ENCODE data around the gene AP3D1. TPM values are rescaled to one million over a fixed set of nuclear protein-coding genes. Genes with fewer than 3 reads are reported as not detected.

The AP3D1 gene
- total and polyA plus RNA-seq, 9 of the 15 experiments (the other 6 are each of a cell fraction or from before 2014, with no cell fraction given), result 1.2 to 86.1 (median 35.9) TPM

- TF ChIP-seq ZBTB7A (IDR thresholded peaks at IDR 0.05; ENCODE audit: borderline replicate concordance, control insufficient read depth, low read depth, low read length) (no peak; the same call in 1 of the 2 replicates), FOXM1 (IDR thresholded peaks at IDR 0.05; ENCODE audit: low read depth) (no peak), FOXM1 (CRISPR knock-in tag; IDR thresholded peaks at IDR 0.05; ENCODE audit: low read depth) (no peak), BCL6 (CRISPR knock-in tag; IDR thresholded peaks at IDR 0.05) (no peak), MTA3 (IDR thresholded peaks at IDR 0.05; ENCODE audit: borderline replicate concordance) (0 out of 2 replicates have a peak, but pooled peaks have one; percentile 54), FUS (optimal IDR thresholded peaks at IDR 0.05; ENCODE audit: low read depth, low read length) (no peak), NEUROD1 (IDR thresholded peaks at IDR 0.05; ENCODE audit: borderline replicate concordance, low read depth, low read length, partially characterized antibody) (peak; percentile 75), RREB1 (CRISPR knock-in tag; IDR thresholded peaks at IDR 0.05) (no peak), ZNF740 (CRISPR knock-in tag; IDR thresholded peaks at IDR 0.05) (no peak), ZNF740 (tag; IDR thresholded peaks at IDR 0.05) (no peak), RBM39 (optimal IDR thresholded peaks at IDR 0.05; ENCODE audit: low read depth, low read length) (no peak), NCOA1 (IDR thresholded peaks at IDR 0.05; ENCODE audit: low read depth) (no peak), ZNF184 (CRISPR knock-in tag; IDR thresholded peaks at IDR 0.05) (no peak), PCBP2 (IDR thresholded peaks at IDR 0.05; ENCODE audit: low read depth, low read length, poor library complexity, severe bottlenecking) (no peak), ZNF449 (CRISPR knock-in tag; IDR thresholded peaks at IDR 0.05) (no peak), SNIP1 (IDR thresholded peaks at IDR 0.05; ENCODE audit: low read depth) (no peak)
- TF ChIP-seq, protein P1, sequence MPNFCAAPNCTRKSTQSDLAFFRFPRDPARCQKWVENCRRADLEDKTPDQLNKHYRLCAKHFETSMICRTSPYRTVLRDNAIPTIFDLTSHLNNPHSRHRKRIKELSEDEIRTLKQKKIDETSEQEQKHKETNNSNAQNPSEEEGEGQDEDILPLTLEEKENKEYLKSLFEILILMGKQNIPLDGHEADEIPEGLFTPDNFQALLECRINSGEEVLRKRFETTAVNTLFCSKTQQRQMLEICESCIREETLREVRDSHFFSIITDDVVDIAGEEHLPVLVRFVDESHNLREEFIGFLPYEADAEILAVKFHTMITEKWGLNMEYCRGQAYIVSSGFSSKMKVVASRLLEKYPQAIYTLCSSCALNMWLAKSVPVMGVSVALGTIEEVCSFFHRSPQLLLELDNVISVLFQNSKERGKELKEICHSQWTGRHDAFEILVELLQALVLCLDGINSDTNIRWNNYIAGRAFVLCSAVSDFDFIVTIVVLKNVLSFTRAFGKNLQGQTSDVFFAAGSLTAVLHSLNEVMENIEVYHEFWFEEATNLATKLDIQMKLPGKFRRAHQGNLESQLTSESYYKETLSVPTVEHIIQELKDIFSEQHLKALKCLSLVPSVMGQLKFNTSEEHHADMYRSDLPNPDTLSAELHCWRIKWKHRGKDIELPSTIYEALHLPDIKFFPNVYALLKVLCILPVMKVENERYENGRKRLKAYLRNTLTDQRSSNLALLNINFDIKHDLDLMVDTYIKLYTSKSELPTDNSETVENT (CRISPR knock-in tag; IDR thresholded peaks at IDR 0.05), result peak; percentile 2; the same call in 1 of the 2 replicates
Measured at GRCh38 chr19:2151339-2152229, at the start of gene AP3D1 (continued).
